Measurements from ENCODE around the gene FBP2.
A peak's percentile ranks its signal among the peaks of the same experiment; 100 is the strongest.

The FBP2 gene

DNA sequence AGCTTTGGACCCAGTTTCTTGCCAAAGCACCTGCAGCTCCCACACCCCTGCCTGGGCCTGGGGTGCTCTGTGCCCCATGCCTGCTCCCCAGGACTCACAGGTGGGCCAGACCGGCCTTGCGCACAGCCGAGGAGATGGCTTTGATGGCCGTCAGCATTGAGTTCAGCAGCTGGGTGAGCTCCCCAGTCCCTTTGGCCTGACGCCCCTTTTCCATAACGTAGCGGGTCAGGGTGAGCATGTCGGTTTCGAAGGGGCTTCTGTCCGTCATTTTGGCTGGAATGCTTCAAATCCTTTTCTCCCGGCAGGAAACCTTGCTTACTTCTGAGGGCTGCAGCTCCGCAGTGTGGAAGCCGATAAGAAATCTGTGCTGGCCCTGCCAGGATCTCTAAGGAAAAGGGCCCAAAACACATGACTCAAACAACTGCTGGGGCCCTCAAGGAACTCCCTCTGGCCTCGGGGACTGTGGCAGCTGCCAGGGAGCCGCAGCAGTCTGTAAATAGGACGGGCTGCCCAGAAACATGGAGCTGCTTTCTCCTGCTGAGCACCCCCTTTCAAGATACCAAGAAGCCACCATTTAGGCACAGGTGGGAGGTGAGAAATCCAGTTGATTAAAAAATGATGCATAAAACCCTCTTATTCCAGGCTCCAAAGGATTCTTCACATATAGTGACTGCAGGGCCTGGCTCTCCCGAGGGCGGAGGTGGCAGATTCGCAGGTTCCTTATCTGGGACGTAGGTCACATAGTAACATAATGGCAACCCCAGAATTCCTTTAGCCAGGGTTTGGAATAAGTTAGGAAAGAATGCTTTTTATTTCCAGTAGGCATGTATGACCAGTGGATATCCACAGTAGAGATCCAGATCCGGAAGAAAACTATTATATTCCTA lies at the start of gene FBP2:
Gene FBP2 (minus strand): TSS at position 366 of the 887 bp plus-strand sequence. CDS start 98 bp downstream, at position 268.
- no peak for DNase-seq (ENCODE audit: low read depth)

DNA sequence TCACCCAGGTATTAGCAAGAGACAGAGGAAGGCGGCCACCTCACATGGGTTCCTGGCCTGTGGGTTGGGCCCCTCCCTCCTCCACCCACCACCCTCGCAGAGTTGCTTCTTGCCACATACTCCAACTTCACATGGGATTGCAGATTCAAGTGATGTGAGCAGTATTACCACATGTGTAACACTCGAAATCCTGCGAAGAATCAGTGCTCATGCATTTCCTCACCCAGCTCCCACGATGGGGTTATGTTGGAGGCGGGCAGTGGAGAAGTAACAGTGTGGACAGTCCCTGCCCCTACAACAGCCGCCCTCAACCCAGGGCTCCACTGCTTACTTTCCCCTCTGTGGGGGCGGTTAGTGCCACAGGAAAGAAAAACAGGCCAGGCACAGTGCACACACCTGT lies 49.6 kb upstream of the FBP2 start:
- no peak for DNase-seq (ENCODE audit: low read depth)

DNA sequence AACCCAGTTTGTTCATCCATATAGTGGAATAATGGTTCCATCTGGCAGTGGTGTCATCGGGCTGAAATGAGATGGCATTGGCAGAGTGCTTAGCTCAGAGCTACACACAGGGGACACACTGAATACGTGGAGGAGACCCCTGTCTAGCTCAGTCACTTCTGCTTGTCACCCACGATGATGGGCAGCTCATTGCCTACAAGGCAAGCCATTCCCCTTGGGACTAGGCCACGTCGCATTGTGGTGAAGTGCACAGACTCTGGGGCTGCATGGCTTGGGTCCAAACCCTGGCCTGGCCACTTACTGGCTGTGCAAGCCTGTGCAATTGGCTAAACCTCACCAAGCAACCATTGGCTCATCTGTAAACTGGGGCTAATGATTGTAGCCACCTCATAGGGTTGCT lies 48.9 kb upstream of the FBP2 start:
- no peak for DNase-seq (ENCODE audit: low read depth)

DNA sequence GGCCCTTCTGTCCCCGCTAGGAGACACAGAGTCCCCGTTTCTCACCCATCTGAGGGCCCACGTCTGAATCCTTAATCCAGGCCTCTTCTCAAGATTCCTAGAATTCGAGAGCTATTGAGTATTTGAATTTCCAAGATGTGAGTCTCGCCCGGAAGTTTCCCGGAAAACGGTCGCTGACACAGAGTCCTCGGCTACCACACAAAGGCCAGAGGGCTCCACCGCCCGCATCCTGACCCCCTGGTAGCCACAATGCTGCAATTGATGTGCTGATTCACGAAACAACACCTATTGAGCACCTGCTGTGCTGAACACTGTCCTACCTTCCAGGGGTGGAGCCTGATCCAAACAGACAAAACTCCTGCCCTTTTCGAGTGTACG lies 46.4 kb upstream of the FBP2 start:
- DNase-seq (ENCODE audit: low read depth), result no peak

DNA sequence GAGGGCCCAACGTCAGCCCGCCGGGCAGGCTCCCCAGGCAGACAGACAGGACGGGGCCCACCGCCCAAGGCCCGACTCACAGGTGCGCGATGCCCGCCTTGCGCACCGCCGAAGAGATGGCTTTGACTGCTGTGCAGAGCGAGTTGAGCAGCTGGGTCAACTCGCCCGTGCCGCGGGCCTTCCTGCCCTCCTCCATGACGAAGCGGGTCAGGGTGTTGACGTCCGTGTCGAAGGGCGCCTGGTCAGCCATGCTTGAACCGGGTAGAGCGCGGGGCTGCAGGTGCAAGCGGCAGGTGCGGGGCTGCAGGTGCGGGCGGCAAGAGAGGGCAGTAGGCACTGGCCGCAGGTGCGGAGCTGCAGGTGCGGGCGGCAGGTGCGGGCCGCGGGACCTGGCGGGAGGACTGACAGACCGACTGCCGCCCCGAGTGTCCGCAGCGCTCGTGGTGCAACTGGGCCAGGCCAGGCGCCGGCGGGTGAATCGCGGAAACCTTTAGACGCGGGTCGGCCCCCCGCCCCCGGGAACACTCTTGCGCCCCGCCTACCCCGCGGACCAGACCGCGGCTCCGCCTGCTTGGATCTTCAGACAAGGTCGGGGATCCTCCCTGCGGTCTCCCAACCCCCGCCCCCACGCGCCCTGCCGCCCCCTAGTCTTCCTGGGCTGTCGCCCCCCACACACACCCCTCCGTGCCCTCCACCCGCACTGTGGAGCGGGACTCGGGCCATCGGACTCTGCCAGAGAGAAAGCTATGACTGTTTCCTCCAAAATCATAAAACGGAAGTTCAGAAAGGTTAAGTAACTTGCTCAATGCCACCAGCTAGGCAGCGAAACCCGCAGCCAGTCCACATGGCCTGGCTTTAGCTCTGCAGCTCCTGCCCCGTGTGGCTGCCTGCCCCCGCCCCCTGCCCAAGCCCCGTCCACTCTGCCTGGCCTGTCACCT lies 45.7 kb upstream of the FBP2 start, which contains the start of gene FBP1:
Gene FBP1 (minus strand): TSS at position 458 of the 938 bp plus-strand sequence. CDS start 208 bp downstream, at position 250.
- peak; percentile 20 for DNase-seq (ENCODE audit: low read depth)

DNA sequence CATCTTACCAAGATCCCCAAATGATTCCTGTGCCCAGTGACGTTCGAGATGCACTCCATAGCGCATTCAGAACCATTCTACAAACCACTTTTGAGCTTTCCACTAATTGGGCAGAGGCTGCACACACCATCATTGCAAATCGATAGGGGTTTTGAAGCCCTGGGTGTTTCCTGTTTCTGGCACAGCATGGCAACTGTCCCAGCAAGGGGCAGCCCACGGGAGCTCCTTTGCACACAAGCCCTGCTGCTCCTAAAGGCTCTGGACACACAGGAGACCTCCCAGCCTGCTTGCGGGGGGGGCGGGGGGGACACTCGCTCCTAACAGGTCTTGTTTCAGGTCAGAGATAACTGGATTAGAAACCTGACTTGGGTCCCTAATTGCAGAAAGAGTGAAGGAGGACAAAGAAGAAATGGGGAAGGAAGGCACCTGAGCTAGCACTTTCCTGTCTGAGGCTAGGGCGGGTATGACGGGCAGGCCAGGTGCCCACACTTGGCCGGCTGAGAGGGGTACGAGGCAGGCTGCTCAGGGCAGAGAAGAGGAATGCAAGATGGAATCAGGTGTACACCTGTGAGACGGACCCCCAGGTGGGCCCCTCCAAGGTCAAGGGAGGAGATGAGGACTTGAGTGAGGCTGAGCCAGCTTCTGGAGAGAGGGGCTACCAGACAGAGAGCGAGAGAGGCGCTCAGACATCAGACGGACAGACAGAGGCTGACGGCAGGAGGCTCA lies 44.9 kb upstream of the FBP2 start:
- DNase-seq (ENCODE audit: low read depth), result no peak

DNA sequence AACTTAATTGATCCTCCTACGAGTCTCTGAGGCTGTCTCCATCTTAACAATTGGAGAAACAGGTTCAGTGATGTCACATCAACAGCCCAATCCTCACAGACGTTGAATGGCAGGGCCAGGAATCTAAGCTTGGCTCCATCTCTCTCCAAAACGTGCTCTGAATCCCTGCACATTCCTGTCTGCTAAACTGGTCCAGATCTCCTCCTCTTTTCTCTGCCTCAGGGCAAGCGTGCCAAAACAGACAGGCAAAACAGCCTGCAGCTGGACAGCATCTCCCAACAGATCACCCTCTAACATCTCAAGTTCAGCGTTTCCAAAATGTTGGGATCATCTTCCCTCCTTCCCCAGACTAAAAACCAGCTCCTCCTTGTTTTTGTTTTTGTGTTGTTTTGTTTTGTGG lies 39.1 kb upstream of the FBP2 start:
- DNase-seq (ENCODE audit: low read depth), result no peak

DNA sequence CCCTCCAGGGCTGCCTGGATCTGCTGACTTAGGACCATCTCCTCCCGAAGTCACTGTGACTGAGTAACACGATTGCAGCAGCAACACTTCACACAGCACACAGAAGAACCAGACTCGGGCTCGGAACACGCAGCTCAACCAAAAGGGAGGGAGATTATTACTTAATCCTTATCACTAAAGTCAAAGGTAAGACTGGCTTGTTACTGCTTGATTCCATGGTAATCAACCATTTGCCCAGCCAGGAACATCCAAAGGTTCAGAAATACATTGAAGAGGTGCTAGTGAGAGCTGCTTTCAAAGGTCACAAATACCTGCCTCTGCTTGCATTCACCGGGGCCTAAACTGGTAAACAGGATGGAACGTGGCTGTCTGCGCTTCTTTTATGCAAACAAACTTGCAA lies 38.0 kb upstream of the FBP2 start:
- DNase-seq (ENCODE audit: low read depth), result no peak

DNA sequence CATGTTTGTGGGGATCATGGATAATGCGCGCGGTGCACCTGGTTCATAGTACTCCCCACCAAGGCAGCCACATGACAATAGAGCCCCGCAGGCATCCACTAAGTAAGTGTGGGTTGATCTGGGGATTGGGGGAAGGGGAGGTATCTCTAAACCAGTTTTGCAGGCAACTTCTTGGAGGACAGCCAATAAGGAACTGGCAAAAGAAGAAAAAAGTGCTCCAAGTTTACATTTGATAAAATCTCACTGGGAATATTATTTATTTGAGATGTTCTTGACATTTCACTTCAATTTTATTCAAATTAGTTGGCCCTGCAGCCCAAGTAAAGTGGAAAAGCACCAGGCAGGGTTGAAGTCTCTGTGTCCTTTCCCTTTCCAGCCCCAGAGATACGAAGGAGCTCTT lies 37.2 kb upstream of the FBP2 start:
- DNase-seq (ENCODE audit: low read depth), result no peak

DNA sequence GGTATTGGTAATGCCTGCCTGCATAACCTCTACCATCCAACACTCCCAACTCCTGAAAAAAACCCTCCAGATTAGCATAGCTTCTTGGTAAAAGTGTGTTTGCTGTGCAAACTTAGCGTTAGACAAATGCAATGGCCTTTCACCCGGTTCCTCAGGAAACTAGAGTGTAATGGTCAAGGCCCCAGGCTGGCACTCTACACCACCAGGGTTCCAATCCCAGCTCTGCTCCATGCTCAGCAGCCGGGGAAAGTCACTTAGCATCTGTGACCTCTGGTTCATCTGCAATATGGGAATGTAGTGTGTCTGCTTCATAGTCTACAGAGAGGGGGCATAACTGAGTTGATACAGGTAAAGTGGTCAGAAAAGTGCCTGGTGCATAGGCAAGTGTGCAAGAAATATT lies 36.7 kb upstream of the FBP2 start:
- DNase-seq (ENCODE audit: low read depth), result no peak

DNA sequence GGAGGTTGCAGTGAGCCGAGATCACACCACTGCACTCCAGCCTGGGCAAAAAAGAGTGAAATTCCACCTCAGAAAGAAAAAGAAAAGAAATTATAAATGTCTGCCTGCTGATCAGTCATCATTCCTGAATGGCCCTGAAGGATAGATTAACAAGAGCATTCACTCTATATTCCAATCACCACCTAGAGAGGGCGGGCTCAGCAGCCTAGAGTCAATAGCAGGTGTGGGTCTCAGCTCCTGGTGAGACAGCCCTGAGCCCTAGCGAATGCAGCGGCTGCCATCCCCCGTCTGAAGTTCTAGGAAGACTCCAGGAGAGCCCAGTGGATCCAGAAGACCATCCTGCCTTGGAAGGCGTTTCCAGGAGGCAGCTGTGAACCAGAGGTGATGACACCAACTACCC lies 33.7 kb upstream of the FBP2 start:
- DNase-seq (ENCODE audit: low read depth), result no peak

DNA sequence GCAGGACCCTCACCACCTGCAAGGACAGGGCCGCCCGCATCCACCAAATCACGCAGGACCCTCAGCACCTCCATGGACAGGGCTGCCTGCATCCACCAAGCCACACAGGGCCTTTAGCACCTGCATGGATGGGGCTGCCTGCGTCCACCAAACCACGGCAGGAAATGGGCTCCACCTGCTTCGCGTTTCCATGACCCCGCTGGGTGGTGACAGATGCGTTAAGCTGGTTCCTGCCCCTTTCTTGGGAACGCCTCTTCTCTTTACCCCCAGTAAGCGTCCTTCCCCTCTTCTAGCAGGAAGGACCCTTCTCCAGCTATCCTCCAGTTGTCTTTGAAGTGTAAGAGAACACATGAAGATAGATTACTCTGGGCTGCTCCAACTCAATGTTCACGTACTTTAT lies 32.2 kb upstream of the FBP2 start:
- DNase-seq (ENCODE audit: low read depth), result no peak

DNA sequence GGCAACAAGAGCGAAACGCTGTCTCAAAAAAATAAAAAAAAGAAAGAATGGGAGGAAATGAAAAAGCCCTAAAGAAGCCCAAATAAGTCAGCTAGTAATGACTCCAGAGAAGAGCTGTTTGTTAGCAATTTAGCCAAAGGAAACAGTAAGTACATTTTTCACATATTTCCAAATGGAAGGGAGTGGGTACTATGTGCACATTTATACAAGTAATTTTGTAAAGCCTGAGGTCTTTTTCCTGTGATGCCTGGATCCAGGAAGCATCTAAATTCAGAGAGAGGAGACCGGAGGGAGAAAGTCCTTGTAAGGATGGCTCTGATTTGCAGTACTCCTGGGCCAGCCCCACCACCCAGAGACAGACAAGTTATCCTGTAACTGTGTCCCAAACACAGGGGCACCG lies 31.0 kb upstream of the FBP2 start:
- no peak for DNase-seq (ENCODE audit: low read depth)

DNA sequence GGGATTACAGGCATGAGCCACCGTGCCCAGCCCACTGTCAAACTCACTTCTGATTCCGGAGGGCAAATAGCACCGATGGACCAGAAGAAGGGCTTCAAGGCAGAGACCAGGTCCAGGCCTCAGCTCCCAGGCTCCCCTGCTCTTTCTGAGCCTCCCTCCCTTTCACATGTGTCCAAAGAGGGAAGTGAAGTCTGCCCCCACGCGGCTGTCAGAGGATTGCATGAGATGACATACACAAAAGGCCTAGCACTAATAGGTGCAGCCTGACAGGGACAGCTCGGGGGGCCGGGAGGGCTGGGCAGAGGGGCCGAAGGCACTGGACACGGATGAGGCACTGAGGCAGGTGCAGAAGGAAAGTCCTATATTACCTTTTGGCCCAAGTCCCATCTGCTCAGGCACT lies 29.6 kb upstream of the FBP2 start:
- no peak for DNase-seq (ENCODE audit: low read depth)

DNA sequence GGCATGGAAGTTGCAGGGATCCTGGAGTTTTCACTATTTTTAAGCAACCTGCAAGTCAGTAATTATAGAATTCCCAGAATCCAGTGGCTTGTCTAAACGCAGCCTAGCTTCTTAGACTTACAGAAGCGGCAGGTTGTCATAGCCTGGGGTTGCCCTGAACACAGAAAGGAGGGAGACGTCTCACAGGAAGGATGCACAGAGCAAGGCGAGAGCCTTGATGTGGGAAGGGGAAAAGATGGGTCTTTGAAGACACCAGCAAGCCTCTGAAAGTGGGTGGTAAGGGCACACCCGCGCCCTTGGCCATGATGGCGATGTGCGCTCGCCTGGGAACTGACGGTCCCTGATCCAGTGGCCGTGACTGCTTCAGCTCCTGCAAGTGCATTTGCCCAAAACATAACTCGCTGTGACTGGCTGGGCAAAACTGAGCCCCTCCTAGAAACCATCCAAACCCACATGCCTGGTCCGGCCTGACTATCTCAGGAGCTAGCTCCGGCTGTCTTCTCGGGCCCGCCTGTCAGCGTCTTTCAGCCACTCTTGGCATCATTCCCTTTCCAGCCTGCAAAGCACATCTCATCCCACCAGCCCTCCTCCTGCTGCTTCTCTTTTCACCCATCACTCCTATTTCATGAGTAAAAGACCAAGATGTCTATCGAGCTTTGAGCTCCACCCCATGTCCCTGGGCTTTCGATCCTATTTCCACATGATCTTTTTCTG lies 28.6 kb upstream of the FBP2 start:
- DNase-seq (ENCODE audit: low read depth), result no peak

DNA sequence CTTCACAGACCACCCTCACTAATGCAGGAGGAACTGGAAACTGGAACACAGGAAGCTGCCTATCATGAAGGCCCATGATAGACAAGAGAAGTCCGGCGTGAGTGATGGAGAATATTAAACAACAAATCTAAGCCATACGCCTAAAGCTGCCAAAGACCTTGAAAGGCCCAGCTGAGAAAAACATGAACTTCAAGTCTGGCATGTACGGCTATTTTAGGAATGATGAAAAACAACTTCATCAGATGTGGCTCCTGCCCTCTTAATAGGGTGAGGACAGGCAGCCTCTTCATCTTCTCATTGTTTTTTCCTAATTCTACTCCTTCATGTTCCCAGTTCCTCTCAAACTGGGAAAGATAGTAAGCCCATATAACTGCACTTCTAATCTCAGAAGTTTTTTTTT lies 25.4 kb upstream of the FBP2 start:
- no peak for DNase-seq (ENCODE audit: low read depth)

DNA sequence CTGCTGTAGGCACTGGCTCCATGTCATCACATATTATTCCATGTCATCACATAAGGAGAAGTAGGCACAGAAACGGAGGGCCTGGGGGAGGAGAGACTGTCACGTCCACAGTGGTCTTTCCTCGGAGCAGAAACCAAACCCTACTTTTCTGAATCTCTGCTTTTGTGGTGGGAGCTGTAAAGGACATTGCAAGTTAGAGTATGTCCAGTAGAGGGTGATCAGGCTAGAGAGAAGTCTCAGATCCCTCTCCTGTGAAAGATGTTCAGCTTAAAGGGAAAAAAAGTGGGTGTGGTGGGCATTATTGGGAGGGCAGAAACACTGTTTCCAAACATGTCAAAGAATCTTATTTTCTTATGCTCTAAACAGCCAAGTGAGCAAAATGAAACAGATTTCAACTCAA lies 19.4 kb upstream of the FBP2 start:
- no peak for DNase-seq (ENCODE audit: low read depth)

DNA sequence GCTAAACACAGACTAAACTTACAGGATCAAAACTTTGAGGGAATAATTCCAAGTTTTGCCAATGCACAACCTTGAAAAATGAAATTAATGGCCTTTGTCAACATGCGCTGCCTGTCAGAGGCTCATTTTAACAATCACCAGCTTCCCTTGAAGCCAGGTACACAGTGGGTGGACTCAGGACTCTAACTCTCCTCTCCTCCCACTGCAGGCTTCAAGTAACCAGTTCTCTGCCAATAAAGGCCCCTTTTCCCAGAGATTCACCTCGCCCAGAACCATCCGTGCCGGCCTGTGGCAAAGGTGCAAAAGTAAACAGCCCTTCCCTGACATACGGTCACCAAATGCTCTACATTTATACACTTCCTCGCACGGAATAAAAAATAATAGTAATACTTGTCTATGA lies 18.4 kb upstream of the FBP2 start:
- no peak for DNase-seq (ENCODE audit: low read depth)

DNA sequence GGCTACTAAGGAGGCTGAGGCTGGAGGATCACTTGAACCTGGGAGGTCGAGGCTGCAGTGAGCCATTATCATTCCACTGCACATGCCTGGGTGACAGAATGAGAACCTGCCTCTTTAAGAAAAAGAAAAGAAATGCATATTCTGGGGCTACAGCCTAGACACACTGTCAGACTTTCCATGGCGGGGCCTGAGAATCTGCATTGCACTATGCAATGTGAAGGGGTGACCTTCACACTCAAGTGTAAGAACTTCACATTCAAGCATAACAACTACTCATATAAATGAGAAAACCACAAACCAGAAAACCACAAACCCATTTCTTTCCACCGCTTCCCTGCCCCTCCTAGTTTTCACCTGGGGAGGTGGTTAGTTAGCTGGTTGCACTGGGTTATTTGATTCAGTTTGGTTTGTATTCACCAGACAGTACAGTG lies 18.0 kb upstream of the FBP2 start:
- DNase-seq (ENCODE audit: low read depth), result peak; percentile 57

DNA sequence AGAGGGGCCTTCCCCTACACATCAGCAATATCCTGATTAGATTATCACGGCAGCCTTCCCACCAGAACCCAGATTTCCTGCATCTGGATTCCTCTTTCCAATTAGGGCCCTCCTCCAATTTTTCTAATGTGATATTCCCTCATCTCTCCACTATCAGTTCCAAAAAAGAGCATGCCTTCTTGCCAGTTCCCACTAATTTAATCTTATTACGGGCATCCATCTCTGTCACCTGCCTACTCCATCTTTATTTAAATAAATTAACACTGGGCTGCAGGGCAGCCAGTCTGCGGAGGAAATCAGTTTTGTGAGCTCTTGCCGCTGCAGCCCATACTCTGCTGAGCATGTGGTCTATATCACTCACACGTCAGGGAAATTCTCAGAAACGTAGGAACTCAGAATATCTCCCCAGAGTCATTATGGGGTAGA lies 16.6 kb upstream of the FBP2 start:
- no peak for DNase-seq (ENCODE audit: low read depth)

DNA sequence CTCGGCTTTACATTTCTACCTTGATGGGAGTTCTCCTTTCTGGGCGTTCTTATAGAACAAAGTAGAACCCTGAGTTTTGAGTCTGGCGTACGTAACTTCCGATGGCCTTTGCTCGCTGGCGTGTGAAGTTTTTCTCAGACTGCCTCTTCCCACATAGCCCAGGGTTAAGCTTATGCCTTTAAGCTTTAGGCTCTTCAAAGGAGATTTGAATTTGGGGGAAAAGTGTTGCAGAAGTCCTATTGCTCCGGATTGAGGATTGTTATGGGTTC lies 13.7 kb upstream of the FBP2 start:
- no peak for DNase-seq (ENCODE audit: low read depth)
